ENCODE data around the gene MYLK4. TPM values are rescaled to one million over a fixed set of nuclear protein-coding genes. Genes with fewer than 3 reads are reported as not detected.

MYLK4 gene
- total and polyA plus RNA-seq, 5 donors, result 1.3 to 3.7 (median 2.3) TPM

GRCh38 chr6:2656460-2657079, 94.2 kb downstream of the MYLK4 start:
- 35% methylated on average over 5 of the region's 5 CpGs for WGBS
- H3K27ac ChIP-seq (ENCODE audit: low read length), result no peak overlapping the region
- no peak for ATAC-seq
- H3K4me3 ChIP-seq (ENCODE audit: low read length), result no peak overlapping the region
- H3K4me1 ChIP-seq (ENCODE audit: control insufficient read depth, insufficient read depth, low read length), result no peaks in the 10 kb centered on the region
- H3K27me3 ChIP-seq (ENCODE audit: control insufficient read depth, insufficient read depth), result no peaks in the 10 kb centered on the region
- no peaks in the 10 kb centered on the region for H3K9me3 ChIP-seq (ENCODE audit: control insufficient read depth, low read length)
- no peak for DNase-seq
- intact Hi-C loops (cut with DNase I), result no loop called here

- no peak for DNase-seq
- 83% methylated on average over 3 of the region's 3 CpGs for WGBS
- intact Hi-C loops (cut with DNase I), result no loop called here
- no peak for ATAC-seq
- H3K9me3 ChIP-seq (ENCODE audit: control insufficient read depth, low read length), result no peaks in the 10 kb centered on the region
- no peaks in the 10 kb centered on the region for H3K4me1 ChIP-seq (ENCODE audit: control insufficient read depth, insufficient read depth, low read length)
- no peak overlapping the region for H3K27ac ChIP-seq (ENCODE audit: low read length)
- no peaks in the 10 kb centered on the region for H3K27me3 ChIP-seq (ENCODE audit: control insufficient read depth, insufficient read depth)
- H3K4me3 ChIP-seq (ENCODE audit: low read length), result no peak overlapping the region
Measured at GRCh38 chr6:2655844-2656433, 94.8 kb downstream of the MYLK4 start.

DNA sequence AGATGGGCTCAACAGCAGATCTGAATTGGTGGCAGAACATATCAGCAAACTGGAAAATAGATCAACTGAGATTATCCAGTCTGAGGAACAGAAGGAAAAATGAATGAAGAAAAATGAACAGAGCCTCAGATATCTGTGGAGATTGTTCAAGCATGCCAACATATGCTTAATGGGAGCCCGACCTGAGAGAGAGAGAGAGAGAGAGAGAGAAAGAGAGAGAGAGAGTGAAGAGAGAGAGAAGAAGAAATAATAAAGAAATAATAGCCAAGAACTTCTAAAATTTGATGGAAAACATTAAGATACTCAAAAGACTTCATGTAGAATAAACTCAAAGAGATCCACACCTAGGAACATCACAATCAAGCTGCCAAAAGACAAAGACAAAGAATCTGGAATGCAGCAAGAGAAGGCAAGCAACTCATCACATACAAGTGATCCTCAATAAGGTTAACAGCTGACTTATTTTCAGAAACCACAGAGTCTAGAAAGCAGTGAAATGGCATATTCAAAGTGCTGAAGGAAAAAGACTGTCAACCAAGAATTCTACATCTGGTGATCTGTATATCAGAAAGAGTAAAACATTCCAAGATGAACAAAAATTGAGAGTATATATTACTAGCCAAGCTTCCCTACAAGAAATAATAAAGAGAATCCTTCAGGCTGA, 97.2 kb downstream of the MYLK4 start:
- no peak overlapping the region for H3K4me3 ChIP-seq (ENCODE audit: low read length)
- ATAC-seq, result no peak
- H3K27ac ChIP-seq (ENCODE audit: low read length), result no peak overlapping the region
- WGBS, result 93% methylated on average over 1 of the region's 1 CpG
- H3K9me3 ChIP-seq (ENCODE audit: control insufficient read depth, low read length), result no peaks in the 10 kb centered on the region
- no peak for DNase-seq
- H3K27me3 ChIP-seq (ENCODE audit: control insufficient read depth, insufficient read depth), result no peaks in the 10 kb centered on the region
- intact Hi-C loops (cut with DNase I), result no loop called here
- H3K4me1 ChIP-seq (ENCODE audit: control insufficient read depth, insufficient read depth, low read length), result no peaks in the 10 kb centered on the region

DNA sequence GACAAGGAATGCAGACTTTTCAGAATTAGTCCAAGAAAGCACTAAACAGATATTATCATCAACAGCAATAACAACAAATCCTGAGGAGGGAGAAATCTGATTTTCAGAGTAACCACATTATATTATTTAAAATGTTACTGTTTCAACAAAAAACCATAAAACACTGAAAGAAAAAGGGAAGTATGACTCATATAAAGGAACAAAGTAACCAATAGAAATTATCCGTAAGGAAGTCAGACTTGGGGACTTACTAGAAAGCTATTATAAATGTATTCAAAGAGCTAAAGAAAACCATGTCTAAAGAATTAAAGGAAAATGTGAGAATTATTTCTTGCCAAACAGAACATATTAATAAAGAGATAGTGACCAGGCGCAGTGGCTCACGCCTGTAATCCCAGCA, 98.1 kb downstream of the MYLK4 start:
- intact Hi-C loops (cut with DNase I), result no loop called here
- Histone ChIP-seq H3K27me3 (ENCODE audit: control insufficient read depth, insufficient read depth) (no peaks in the 10 kb centered on the region), H3K4me1 (ENCODE audit: control insufficient read depth, insufficient read depth, low read length) (no peaks in the 10 kb centered on the region), H3K9me3 (ENCODE audit: control insufficient read depth, low read length) (no peaks in the 10 kb centered on the region), H3K4me3 (ENCODE audit: low read length) (no peak overlapping the region), H3K27ac (ENCODE audit: low read length) (no peak overlapping the region)
- ATAC-seq, result no peak
- no peak for DNase-seq
- 56% methylated on average over 3 of the region's 3 CpGs for WGBS

DNA sequence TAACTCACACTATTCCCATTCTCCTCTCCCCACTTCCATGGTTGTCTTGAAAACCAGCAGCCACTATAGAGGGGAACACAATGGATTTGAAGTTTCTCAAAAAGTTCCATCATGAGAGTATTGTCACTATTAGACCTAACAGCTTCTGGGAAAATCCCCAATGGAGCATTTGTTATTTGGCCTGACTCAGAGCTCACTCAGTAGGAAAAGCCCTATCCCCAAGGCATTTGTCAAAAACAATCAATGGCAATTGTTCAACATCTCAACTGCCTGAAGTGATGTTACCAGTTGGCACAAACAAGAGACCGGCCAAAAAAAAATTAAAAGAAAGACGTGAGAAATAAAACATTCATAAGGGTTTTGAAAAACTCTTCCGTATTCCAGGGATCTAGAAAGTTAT, 98.8 kb downstream of the MYLK4 start:
- H3K27me3 ChIP-seq (ENCODE audit: control insufficient read depth, insufficient read depth), result no peaks in the 10 kb centered on the region
- DNase-seq (no peak), ATAC-seq (no peak)
- intact Hi-C loops (cut with DNase I), result no loop called here
- H3K4me1 ChIP-seq (ENCODE audit: control insufficient read depth, insufficient read depth, low read length), result no peaks in the 10 kb centered on the region
- no peaks in the 10 kb centered on the region for H3K9me3 ChIP-seq (ENCODE audit: control insufficient read depth, low read length)
- no peak overlapping the region for H3K27ac ChIP-seq (ENCODE audit: low read length)
- 80% methylated on average over 3 of the region's 3 CpGs for WGBS
- no peak overlapping the region for H3K4me3 ChIP-seq (ENCODE audit: low read length)

DNA sequence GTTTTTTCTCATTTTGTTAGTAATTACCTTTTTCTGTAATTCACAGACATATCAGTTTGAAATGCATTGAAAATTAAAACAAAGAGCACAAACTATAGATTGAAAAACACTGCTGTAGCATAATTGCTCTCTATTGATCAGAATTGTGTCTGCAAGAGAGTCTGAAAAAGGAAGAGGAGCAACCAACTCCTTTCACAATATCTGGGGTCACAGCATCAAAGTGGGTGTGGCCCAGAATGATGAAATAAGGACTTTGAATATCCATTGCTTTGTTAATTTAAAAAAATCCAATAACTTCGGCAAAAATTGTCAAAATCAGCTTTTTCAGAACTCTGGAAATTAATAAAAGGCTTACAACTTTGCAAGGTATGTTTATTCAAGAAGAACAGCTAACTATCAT, 99.2 kb downstream of the MYLK4 start:
- intact Hi-C loops (cut with DNase I), result no loop called here
- ATAC-seq (no peak), DNase-seq (no peak)
- Histone ChIP-seq H3K27ac (ENCODE audit: low read length) (no peak overlapping the region), H3K27me3 (ENCODE audit: control insufficient read depth, insufficient read depth) (no peaks in the 10 kb centered on the region), H3K4me3 (ENCODE audit: low read length) (no peak overlapping the region), H3K4me1 (ENCODE audit: control insufficient read depth, insufficient read depth, low read length) (no peaks in the 10 kb centered on the region), H3K9me3 (ENCODE audit: control insufficient read depth, low read length) (no peaks in the 10 kb centered on the region)
- WGBS, result 77% methylated on average over 1 of the region's 1 CpG

DNA sequence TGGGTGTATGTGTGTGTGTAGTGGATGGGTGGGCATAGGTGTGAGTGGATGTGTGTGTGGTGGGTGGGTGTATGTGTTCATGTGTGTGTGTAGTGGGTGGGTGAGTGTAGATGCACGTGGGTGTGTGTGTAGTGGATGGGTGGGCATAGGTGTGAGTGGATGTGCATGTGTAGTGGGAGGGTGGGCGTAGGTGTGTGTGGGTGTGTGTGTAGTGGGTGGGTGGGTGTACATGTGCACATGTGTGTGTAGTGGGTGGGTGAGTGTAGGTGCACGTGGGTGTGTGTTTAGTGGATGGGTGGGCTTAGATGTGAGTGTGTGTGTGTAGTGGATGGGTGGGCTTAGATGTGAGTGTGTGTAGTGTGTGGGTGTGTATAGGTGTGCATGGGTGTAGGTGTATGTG, 104.4 kb downstream of the MYLK4 start:
- ATAC-seq (peak in 1 of 2 donors; percentile 18), DNase-seq (no peak)
- Histone ChIP-seq H3K4me3 (ENCODE audit: low read length) (no peak overlapping the region), H3K27me3 (ENCODE audit: control insufficient read depth, insufficient read depth) (no peaks in the 10 kb centered on the region), H3K4me1 (ENCODE audit: control insufficient read depth, insufficient read depth, low read length) (no peaks in the 10 kb centered on the region), H3K27ac (ENCODE audit: low read length) (no peak overlapping the region), H3K9me3 (ENCODE audit: control insufficient read depth, low read length) (no peaks in the 10 kb centered on the region)
- intact Hi-C loops (cut with DNase I), result no loop called here
- 90% methylated on average over 3 of the region's 3 CpGs for WGBS

DNA sequence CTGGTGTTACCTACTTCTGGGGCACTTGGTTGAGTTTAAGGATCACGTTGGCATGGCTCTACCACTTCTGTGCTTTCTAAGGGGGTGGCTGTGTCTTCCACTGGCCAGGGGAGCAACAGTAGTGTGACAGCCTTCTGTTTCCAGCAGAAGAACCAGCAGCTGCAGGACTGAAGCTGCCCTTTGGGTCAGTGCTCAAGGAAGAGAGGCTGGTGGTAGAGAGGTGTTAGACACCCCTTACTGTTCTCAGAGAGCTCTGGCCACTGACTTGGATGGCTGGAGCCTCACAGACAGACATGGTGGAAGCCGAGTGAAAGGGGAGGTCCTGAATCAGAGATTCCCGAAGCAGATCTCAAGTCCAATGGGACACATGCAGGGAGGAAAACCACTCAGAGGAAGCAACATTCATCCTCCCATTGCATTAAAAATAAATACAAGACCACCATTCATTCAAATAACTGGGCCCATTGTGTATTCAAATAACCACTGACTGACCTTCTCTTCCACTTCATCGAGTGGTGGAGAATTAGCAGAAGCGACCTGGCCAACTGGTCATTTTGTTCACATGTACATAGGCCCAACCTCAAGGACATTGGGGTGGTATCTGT, 106.7 kb downstream of the MYLK4 start:
- 88% methylated on average over 5 of the region's 5 CpGs for WGBS

DNA sequence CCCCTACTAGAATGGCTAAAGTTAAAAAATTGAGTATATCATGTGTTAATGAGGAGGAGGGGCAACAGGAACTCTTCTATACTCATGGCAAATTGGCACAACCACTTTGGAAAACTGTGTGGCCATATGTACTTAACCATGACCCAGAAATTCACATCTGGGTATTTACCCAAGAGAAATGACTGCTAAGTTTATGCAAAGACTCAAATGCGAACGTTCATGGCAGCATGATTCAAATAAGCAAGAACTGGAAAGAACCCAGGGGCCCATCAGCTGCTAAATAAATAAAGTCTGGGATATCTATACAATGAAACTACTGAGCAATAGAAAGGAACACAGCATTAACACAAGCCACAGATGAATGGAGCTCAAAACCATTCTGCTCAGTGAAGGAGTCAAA, 107.6 kb downstream of the MYLK4 start:
- H3K4me1 ChIP-seq (ENCODE audit: control insufficient read depth, insufficient read depth, low read length), result no peaks in the 10 kb centered on the region

More for the DNA sequence above, 106.7 kb downstream of the MYLK4 start:
- intact Hi-C loops (cut with DNase I), result no loop called here
- no peak for DNase-seq
- Histone ChIP-seq H3K4me3 (ENCODE audit: low read length) (no peak overlapping the region), H3K27me3 (ENCODE audit: control insufficient read depth, insufficient read depth) (no peaks in the 10 kb centered on the region), H3K27ac (ENCODE audit: low read length) (no peak overlapping the region), H3K9me3 (ENCODE audit: control insufficient read depth, low read length) (no peaks in the 10 kb centered on the region), H3K4me1 (ENCODE audit: control insufficient read depth, insufficient read depth, low read length) (no peaks in the 10 kb centered on the region)
- no peak for ATAC-seq

DNA sequence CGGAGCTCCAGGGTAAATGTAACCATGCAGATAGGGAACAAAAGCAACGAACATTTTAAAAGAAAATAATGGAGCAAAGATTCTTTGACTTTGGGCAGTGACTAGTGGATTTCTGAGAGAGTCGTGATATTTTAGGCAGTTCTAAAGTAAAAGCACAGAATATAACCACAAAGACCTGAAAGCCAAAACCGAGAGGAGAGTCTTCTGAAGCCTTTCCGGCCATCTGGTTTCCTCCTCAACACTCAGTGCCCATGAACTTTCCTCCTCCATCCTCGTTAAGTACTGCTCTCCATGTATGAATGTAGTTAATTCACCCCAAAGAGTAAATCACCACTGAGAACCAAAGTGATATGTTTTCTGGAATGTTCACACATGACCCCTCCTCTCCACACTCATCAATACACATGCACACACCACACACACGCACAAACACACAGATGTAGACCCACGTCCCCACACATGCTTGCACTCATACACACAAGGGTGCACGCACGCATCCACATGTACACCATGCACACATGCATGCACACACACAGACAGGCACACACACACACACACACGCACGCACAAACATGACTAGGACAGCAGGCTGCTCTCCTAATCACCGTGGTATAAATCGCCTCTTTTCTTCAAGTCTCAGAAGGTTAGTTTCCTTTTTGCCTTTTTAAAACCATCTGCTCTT, 109.5 kb downstream of the MYLK4 start:
- intact Hi-C loops (cut with DNase I), result no loop called here
- H3K27me3 ChIP-seq (ENCODE audit: control insufficient read depth, insufficient read depth), result no peaks in the 10 kb centered on the region
- no peak overlapping the region for H3K4me3 ChIP-seq (ENCODE audit: low read length)
- H3K27ac ChIP-seq (ENCODE audit: low read length), result no peak overlapping the region
- WGBS, result 80% methylated on average over 14 of the region's 14 CpGs
- ATAC-seq (no peak), DNase-seq (peak in 1 of 3 donors; percentile 26)
- H3K9me3 ChIP-seq (ENCODE audit: control insufficient read depth, low read length), result no peaks in the 10 kb centered on the region
- H3K4me1 ChIP-seq (ENCODE audit: control insufficient read depth, insufficient read depth, low read length), result no peaks in the 10 kb centered on the region

More for the DNA sequence above, 107.6 kb downstream of the MYLK4 start:
- 86% methylated on average over 2 of the region's 2 CpGs for WGBS
- Histone ChIP-seq H3K27me3 (ENCODE audit: control insufficient read depth, insufficient read depth) (no peaks in the 10 kb centered on the region), H3K4me3 (ENCODE audit: low read length) (no peak overlapping the region), H3K9me3 (ENCODE audit: control insufficient read depth, low read length) (no peaks in the 10 kb centered on the region), H3K27ac (ENCODE audit: low read length) (no peak overlapping the region)
- ATAC-seq (no peak), DNase-seq (no peak)
- intact Hi-C loops (cut with DNase I), result no loop called here

GRCh38 chr6:2640551-2640950, 110.2 kb downstream of the MYLK4 start:
- DNase-seq, result no peak
- Histone ChIP-seq H3K4me3 (ENCODE audit: low read length) (no peak overlapping the region), H3K27ac (ENCODE audit: low read length) (no peak overlapping the region), H3K4me1 (ENCODE audit: control insufficient read depth, insufficient read depth, low read length) (no peaks in the 10 kb centered on the region), H3K9me3 (ENCODE audit: control insufficient read depth, low read length) (no peaks in the 10 kb centered on the region), H3K27me3 (ENCODE audit: control insufficient read depth, insufficient read depth) (no peaks in the 10 kb centered on the region)
- intact Hi-C loops (cut with DNase I), result no loop called here
- 75% methylated on average over 4 of the region's 4 CpGs for WGBS
- ATAC-seq, result no peak
